Common myeloid progenitor, CD34-positive (primary cell): ENCODE data around the gene WDR27.
A peak's percentile ranks its signal among the peaks of the same experiment; 100 is the strongest.

ENCODE experiments used
- CTCF ChIA-PET: fragments of 350-600 bp; sonication (Branson Sonifier 250); formaldehyde crosslinking; loops from one replicate; lab custom pipeline; 2021; ENCODE audit warnings: antibody characterized with exemption; lab: Charles Lee
- POLR2A ChIA-PET: fragments of 350-600 bp; sonication (Branson Sonifier 250); formaldehyde crosslinking; loops from one replicate; lab custom pipeline; 2021; ENCODE audit warnings: antibody characterized with exemption; lab: Charles Lee
- DNase-seq, 3 donors: peaks; one replicate each; pipeline versions ENCODE4 v3.0.0 to v3.0.0-alpha.2; 2013
- H3K27ac ChIP-seq, 2 experiments: 1 replicate in 1 of 2; 2 replicates in 1 of 2; pipeline ENCODE4 v1.7.0; 2013; ENCODE audit warnings: inconsistent platforms in 2 of 2, low read length in 2 of 2, mild to moderate bottlenecking in 2 of 2, low read depth in 1 of 2, moderate library complexity in 1 of 2; ENCODE audit not compliant: severe bottlenecking in 2 of 2, insufficient read depth in 1 of 2, poor library complexity in 1 of 2
- H3K27me3 ChIP-seq, 5 experiments: replicated peaks in 2 of 5; 1 replicate in 3 of 5; 2 replicates in 2 of 5; pipeline versions ENCODE4 v1.6.1 to v1.7.0; 2013; ENCODE audit warnings: low read length in 4 of 5, mild to moderate bottlenecking in 2 of 5, moderate library complexity in 2 of 5, inconsistent platforms in 1 of 5; ENCODE audit not compliant: insufficient read depth in 5 of 5, control insufficient read depth in 4 of 5
- H3K36me3 ChIP-seq, 4 experiments: 1 replicate in 2 of 4; 2 replicates in 2 of 4; pipeline versions ENCODE4 v1.6.1 to v1.7.0; 2013; ENCODE audit warnings: low read length in 3 of 4, control low read depth in 1 of 4, mild to moderate bottlenecking in 1 of 4; ENCODE audit not compliant: control insufficient read depth in 4 of 4, insufficient read depth in 4 of 4
- H3K4me1 ChIP-seq, 4 experiments: 1 replicate in 3 of 4; 2 replicates in 1 of 4; pipeline versions ENCODE4 v1.6.1 to v1.7.1; 2013; ENCODE audit warnings: low read length in 3 of 4, mild to moderate bottlenecking in 3 of 4, control low read depth in 1 of 4, inconsistent platforms in 1 of 4, moderate library complexity in 1 of 4; ENCODE audit not compliant: control insufficient read depth in 4 of 4, insufficient read depth in 4 of 4; ENCODE audit errors: control extremely low read depth in 1 of 4
- H3K4me3 ChIP-seq, 7 experiments: 1 replicate in 4 of 7; 2 replicates in 3 of 7; pipeline versions ENCODE4 v1.5.1 to v1.7.0; 2013; ENCODE audit warnings: mild to moderate bottlenecking in 7 of 7, low read length in 6 of 7, moderate library complexity in 6 of 7, inconsistent platforms in 2 of 7, low read depth in 2 of 7, control low read depth in 1 of 7; ENCODE audit not compliant: insufficient read depth in 4 of 7, control insufficient read depth in 1 of 7; ENCODE audit errors: extremely low read depth in 1 of 7
- H3K9me3 ChIP-seq, 5 experiments: 1 replicate in 4 of 5; 2 replicates in 1 of 5; pipeline versions ENCODE4 v1.6.1 to v1.7.1; 2013; ENCODE audit warnings: low read length in 4 of 5, mild to moderate bottlenecking in 2 of 5, inconsistent platforms in 1 of 5, low read depth in 1 of 5, moderate library complexity in 1 of 5; ENCODE audit not compliant: control insufficient read depth in 4 of 5, insufficient read depth in 2 of 5; ENCODE audit errors: control extremely low read depth in 1 of 5
- WGBS: methylation state at CpG from one replicate; pipeline ENCODE4 v1.1.5; 2013; ENCODE audit not compliant: insufficient coverage; 5-methylcytosine and 5-hydroxymethylcytosine counted together

WDR27 gene

DNA sequence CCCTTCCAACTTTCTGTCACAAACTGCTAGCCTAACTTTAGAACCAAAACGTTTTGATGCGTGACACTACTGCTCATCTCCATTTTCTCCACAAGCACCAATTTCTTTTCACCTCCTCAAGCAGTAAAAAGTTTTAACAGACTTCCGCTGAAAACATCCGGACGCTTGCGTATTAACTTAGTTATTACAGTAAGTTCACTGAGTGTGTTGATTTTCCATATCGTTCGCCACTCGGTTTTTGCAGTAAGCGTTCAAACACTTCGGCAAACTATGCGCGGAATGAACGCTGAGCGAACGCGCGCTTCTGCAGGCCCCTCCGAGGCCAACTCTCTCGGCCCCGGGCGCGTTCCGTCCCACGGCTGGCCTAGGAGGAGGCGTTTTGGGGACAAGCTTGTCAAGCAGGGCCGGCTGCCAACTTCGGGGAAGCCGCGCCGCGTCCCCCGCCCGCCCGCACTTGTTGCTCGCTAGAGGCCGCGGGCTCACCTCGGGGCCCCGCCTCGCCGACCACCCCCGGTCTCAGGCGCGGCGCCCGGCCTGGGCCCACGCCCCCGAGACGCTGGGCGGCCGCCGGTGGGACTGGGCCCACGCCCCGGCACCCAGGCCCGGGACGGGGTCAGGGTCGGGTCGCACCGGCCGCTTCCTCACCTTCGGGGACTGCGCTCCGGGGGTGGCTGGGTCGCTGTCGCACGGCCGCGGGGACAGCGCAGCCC is 21.5 kb upstream of the WDR27 start:
- H3K9me3 ChIP-seq = no peaks in the 10 kb centered on the region
- H3K27me3 ChIP-seq = no peaks in the 10 kb centered on the region
- peaks cover 0 to 5% (median 1%) of the 10 kb centered on the region in 4 experiments for H3K36me3 ChIP-seq
- H3K4me1 ChIP-seq = peaks cover 13 to 38% (median 27%) of the 10 kb centered on the region in 4 experiments
- 0% methylated on average over 44 of the region's 70 CpGs for WGBS
- peak overlapping the region; percentile 76 to 89 (median 82) for H3K4me3 ChIP-seq
- CTCF ChIA-PET = interaction anchor here (1.8 kb wide), 1 partner anchor 14 kb away, joined by 5 read pairs; no protein-coding TSS in a partner anchor
- POLR2A ChIA-PET = interaction anchor here (1.1 to 2.9 kb wide), 4 partner anchors 13 to 29 kb away, joined by 3 to 17 read pairs (median 8); partner anchors contain the start of genes C6orf120, DYNLT2, ERMARD and WDR27
- DNase-seq = peak; percentile 79 to 90 (median 86)
- peak overlapping the region; percentile 66 to 87 for H3K27ac ChIP-seq

DNA sequence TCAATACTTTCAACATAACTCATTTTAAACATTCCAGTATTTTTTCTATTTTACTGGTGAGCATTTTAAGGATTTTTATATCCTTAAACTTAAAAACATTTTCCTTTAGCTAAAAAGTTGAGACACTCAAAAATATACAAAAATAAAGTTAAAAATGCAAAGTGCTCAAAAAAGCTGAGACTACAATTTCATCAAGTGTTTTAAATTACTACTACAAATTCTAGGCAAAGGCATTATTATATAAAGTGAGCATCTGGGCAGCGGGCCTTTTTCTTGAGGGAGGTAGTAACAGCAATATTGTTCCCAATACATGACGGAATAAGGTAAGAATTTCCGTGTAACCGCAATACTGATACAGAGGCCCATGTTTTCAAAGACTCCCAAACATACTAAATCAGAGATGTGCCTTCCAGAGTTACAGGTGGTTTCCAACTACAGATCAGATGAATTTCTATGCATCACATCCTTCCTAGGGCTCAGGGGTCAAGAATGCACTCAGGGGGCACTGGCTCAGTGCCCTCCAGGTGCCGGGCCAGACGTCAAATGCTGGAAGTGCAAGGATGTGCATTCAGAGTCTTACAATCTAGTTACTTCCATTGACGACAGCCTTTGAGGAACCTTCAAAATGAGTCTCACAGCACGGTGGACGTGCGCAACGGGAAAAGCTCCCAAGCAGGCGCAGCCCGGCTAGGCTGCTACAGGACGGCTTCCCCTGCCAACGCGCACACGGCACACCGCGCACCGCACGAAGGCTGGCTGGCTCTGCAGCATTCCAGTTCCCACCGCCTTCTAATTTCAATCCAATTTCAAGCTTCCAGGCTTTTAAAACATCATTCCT is 20.8 kb upstream of the WDR27 start:
- 2% methylated on average over 20 of the region's 22 CpGs for WGBS
- peak overlapping the region; percentile 66 to 87 for H3K27ac ChIP-seq
- peaks cover 0 to 7% (median 1%) of the 10 kb centered on the region in 4 experiments for H3K36me3 ChIP-seq
- peak; percentile 42 to 72 (median 70) for DNase-seq
- no peaks in the 10 kb centered on the region for H3K9me3 ChIP-seq
- H3K4me3 ChIP-seq = peak overlapping the region; percentile 27 to 89 (median 82)
- ChIA-PET CTCF (interaction anchor here (1.1 to 2.0 kb wide), 3 partner anchors 13 to 65 kb away, joined by 3 to 13 read pairs (median 5); no protein-coding TSS in a partner anchor), POLR2A (interaction anchor here (1.1 to 2.9 kb wide), 4 partner anchors 12 to 29 kb away, joined by 3 to 17 read pairs (median 8); partner anchors contain the start of genes C6orf120, DYNLT2, ERMARD and WDR27)
- no peaks in the 10 kb centered on the region for H3K27me3 ChIP-seq
- H3K4me1 ChIP-seq = peaks cover 13 to 36% (median 27%) of the 10 kb centered on the region in 4 experiments

DNA sequence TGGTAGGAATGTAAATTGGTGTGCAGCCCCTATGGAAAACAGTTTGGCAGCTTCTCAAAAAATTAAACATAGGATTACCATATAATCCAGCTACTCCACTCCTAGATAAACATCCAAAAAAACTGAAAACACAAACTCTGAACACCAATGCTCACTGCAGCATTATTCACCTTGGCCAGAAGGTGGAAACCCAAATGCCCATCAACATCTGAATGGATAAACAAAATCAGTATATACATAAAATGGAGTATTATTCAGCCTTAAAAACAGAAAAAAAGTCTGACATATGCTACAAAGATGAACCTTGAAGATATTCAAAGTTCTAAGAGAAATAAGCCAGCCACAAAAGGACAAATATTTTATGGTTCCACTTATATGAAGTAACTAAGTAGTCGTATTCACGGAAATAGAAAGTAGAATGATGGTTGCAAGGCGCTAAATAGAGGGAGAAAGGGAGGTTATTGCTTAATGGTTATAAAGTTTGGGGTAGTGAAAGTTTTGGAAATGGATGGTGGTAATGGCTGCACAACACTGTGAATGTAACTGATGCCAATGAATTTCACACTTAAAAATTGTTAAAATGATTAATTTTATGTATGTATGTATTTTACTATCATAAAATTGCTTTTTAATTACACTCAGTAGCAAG is 18.5 kb upstream of the WDR27 start:
- CTCF ChIA-PET = interaction anchor here (1.1 to 1.8 kb wide), 4 partner anchors 10 to 18 kb away, joined by 3 to 5 read pairs (median 4); partner anchors contain the start of genes C6orf120 and WDR27
- WGBS = 92% methylated on average over 3 of the region's 3 CpGs
- Histone ChIP-seq H3K27me3 (no peaks in the 10 kb centered on the region), H3K36me3 (peaks cover 8 to 19% (median 10%) of the 10 kb centered on the region in 4 experiments), H3K27ac (no peak overlapping the region), H3K4me1 (peaks cover 10 to 33% (median 22%) of the 10 kb centered on the region in 4 experiments), H3K9me3 (no peaks in the 10 kb centered on the region), H3K4me3 (no peak overlapping the region)
- POLR2A ChIA-PET = no interaction called here
- peak in 2 of 3 donors; percentile 31 to 43 for DNase-seq

DNA sequence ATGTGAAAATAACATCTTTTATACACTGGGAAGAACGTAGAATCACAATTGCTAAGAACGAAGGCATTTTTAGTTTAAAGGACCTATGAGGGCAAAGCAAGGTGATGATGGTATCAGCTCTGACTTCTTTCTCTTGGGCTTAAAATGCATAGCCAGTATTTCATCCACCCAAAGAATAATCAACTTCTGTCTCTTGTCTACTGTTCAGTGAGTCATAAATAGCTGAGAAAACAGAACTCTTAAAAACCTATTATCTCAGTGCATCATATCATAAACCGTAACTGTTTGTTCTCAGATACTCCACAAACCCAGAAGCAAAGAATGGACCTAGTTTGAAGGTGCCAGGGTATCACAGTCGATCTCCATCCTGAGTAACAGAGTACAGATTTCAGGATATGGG is 17.3 kb upstream of the WDR27 start:
- no peaks in the 10 kb centered on the region for H3K27me3 ChIP-seq
- H3K27ac ChIP-seq = no peak overlapping the region
- H3K4me1 ChIP-seq = peaks cover 6 to 25% (median 15%) of the 10 kb centered on the region in 4 experiments
- H3K9me3 ChIP-seq = no peaks in the 10 kb centered on the region
- H3K4me3 ChIP-seq = no peak overlapping the region
- peaks cover 12 to 31% (median 18%) of the 10 kb centered on the region in 4 experiments for H3K36me3 ChIP-seq
- ChIA-PET POLR2A (no interaction called here), CTCF (interaction anchor here (0.7 to 1.8 kb wide), 6 partner anchors 9 to 836 kb away, joined by 3 to 5 read pairs (median 3); partner anchors contain the start of genes C6orf120 and WDR27)
- DNase-seq = no peak
- WGBS = 100% methylated on average over 1 of the region's 4 CpGs

DNA sequence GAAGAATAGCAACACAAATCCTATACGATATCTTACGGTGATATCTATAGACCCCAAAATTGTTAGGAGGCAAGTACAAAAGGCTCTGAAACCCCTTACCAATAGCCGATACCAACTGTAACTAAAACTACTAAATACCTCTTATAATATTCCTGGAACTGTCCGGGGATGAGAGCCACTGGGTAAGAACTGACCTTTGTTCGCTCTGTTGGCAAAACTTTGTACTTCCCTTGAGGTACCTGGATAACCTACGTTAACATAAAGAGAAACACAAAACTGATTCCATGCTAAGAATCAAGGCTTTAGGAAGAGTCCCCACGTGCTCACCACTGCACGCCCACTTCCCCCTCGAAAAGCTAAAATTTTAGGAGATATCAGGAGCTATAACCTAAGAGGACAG is 12.8 kb upstream of the WDR27 start:
- no peak overlapping the region for H3K27ac ChIP-seq
- CTCF ChIA-PET = interaction anchor here (0.6 to 4.5 kb wide), 2 partner anchors 11 to 112 kb away, joined by 3 to 14 read pairs; no protein-coding TSS in a partner anchor
- H3K4me1 ChIP-seq = no peaks in the 10 kb centered on the region
- H3K36me3 ChIP-seq = peaks cover 19 to 61% (median 36%) of the 10 kb centered on the region in 4 experiments
- no peaks in the 10 kb centered on the region for H3K27me3 ChIP-seq
- H3K4me3 ChIP-seq = no peak overlapping the region
- H3K9me3 ChIP-seq = no peaks in the 10 kb centered on the region
- no peak for DNase-seq
- WGBS = 94% methylated on average over 8 of the region's 9 CpGs
- POLR2A ChIA-PET = no interaction called here

DNA sequence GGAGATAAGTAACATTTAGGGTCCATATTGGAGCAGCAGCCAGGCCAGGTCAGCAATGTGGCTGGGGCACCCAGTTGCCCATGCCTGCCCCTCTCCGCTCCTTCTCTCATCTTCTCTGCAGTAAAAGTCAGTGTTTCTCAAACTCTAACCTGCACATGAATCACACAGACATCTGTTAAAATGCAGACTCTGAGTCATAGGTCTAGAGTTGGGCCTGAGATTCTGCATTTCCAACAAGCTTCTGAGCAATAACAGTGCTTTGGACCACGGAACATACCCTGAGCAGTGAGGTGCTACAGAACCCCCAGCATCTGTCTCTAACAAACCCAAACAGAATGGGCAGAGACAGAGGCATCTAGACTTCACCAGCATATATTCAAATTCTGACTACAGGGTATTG is 12.3 kb upstream of the WDR27 start:
- ChIA-PET POLR2A (no interaction called here), CTCF (interaction anchor here (0.6 to 4.5 kb wide), 2 partner anchors 10 to 112 kb away, joined by 3 to 14 read pairs; no protein-coding TSS in a partner anchor)
- Histone ChIP-seq H3K4me3 (no peak overlapping the region), H3K4me1 (no peaks in the 10 kb centered on the region), H3K9me3 (no peaks in the 10 kb centered on the region), H3K36me3 (peaks cover 19 to 65% (median 38%) of the 10 kb centered on the region in 4 experiments), H3K27ac (no peak overlapping the region), H3K27me3 (no peaks in the 10 kb centered on the region)
- WGBS = 100% methylated on average over 1 of the region's 2 CpGs
- DNase-seq = no peak
